IMR-90 (cell line): ENCODE results near the gene WDR43. TPM values are rescaled to one million over a fixed set of nuclear protein-coding genes. Genes with fewer than 3 reads are reported as not detected.

Source experiments
- ATAC-seq: fragments of 200-7000 bp; cut with Tn5 transposase; 2 replicates; pipeline ENCODE4 v1.9.1; 2020; ENCODE audit warnings: low read depth, mild to moderate bottlenecking, moderate library complexity
- BruUV-seq: library from RNA; stranded (reverse); fragments of 400-500 nt; replicated peaks from 2 replicates; lab custom pipeline; 2021; lab: Mats Ljungman, UMichigan
- CTCF ChIA-PET: fragments of 300-600 bp; formaldehyde crosslinking; extraction: SDS; loops from one replicate; lab custom pipeline; 2021; ENCODE audit warnings: antibody characterized with exemption; lab: Yijun Ruan, JAX
- POLR2A ChIA-PET: fragments of 300-600 bp; sonication (Branson Sonifier 250); formaldehyde crosslinking; loops from one replicate; lab custom pipeline; 2022; ENCODE audit warnings: antibody characterized with exemption; ENCODE audit not compliant: unreplicated experiment; lab: Charles Lee
- DNase-seq: peaks from one replicate; pipeline ENCODE4 v3.0.0; 2013
- H2AFZ ChIP-seq: replicated peaks from 2 replicates; pipeline ENCODE3; 2013; ENCODE audit warnings: low read length, mild to moderate bottlenecking; ENCODE audit not compliant: poor library complexity
- H2AK5ac ChIP-seq: 2 replicates; pipeline ENCODE4 v1.6.1; 2013; ENCODE audit warnings: low read depth, low read length, inconsistent platforms
- H2AK9ac ChIP-seq: replicated peaks from 2 replicates; pipeline ENCODE3; 2013; ENCODE audit warnings: mild to moderate bottlenecking, low read depth, low read length, moderate library complexity; ENCODE audit not compliant: poor library complexity
- H2BK120ac ChIP-seq: 2 replicates; pipeline ENCODE4 v1.6.1; 2013; ENCODE audit warnings: low read depth, low read length, inconsistent platforms
- H2BK15ac ChIP-seq: 3 replicates; pipeline ENCODE4 v1.6.1; 2013; ENCODE audit warnings: low read depth, low read length, inconsistent platforms
- H2BK20ac ChIP-seq: 2 replicates; pipeline ENCODE4 v1.6.1; 2013; ENCODE audit warnings: low read depth, mild to moderate bottlenecking, inconsistent platforms, low read length, moderate library complexity
- H2BK5ac ChIP-seq: 2 replicates; pipeline ENCODE4 v1.6.1; 2013; ENCODE audit warnings: mild to moderate bottlenecking, low read depth, low read length, inconsistent platforms; ENCODE audit not compliant: poor library complexity, severe bottlenecking
- H3K14ac ChIP-seq: replicated peaks from 2 replicates; pipeline ENCODE4 v1.6.1; 2013; ENCODE audit warnings: low read depth, low read length, inconsistent platforms
- H3K18ac ChIP-seq: 2 replicates; pipeline ENCODE4 v1.6.1; 2013; ENCODE audit warnings: low read depth, low read length, control low read depth
- H3K23ac ChIP-seq: 2 replicates; pipeline ENCODE4 v1.6.1; 2013; ENCODE audit warnings: low read depth, low read length, inconsistent platforms
- H3K27ac ChIP-seq: 2 replicates; pipeline ENCODE4 v1.5.1; 2013; ENCODE audit warnings: mild to moderate bottlenecking, control low read depth, low read length; ENCODE audit not compliant: insufficient read depth
- H3K27me3 ChIP-seq: 2 replicates; pipeline ENCODE4 v1.6.1; 2013; ENCODE audit warnings: low read length; ENCODE audit not compliant: control insufficient read depth, insufficient read depth
- H3K36me3 ChIP-seq: 2 replicates; pipeline ENCODE4 v1.6.1; 2013; ENCODE audit warnings: low read length, mixed read lengths; ENCODE audit not compliant: control insufficient read depth, insufficient read depth
- H3K4ac ChIP-seq: 2 replicates; pipeline ENCODE4 v1.6.1; 2013; ENCODE audit warnings: low read depth, low read length, inconsistent platforms
- H3K4me1 ChIP-seq: 2 replicates; pipeline ENCODE4 v1.6.1; 2013; ENCODE audit warnings: low read length, mixed read lengths; ENCODE audit not compliant: control insufficient read depth, insufficient read depth
- H3K4me2 ChIP-seq: 2 replicates; pipeline ENCODE4 v1.6.1; 2013; ENCODE audit warnings: low read depth, mild to moderate bottlenecking, control low read depth, low read length, moderate library complexity
- H3K4me3 ChIP-seq: 2 replicates; pipeline ENCODE4 v1.5.1; 2013; ENCODE audit warnings: low read depth, mild to moderate bottlenecking, control low read depth, low read length, moderate library complexity; ENCODE audit not compliant: insufficient read depth
- H3K56ac ChIP-seq: 2 replicates; pipeline ENCODE4 v1.6.1; 2013; ENCODE audit warnings: low read length, inconsistent platforms; ENCODE audit not compliant: insufficient read depth; ENCODE audit errors: extremely low read depth
- H3K79me1 ChIP-seq, 2 experiments: 2 replicates each; pipeline ENCODE4 v1.6.1; 2013; ENCODE audit warnings: low read length in 2 of 2, inconsistent platforms in 1 of 2, low read depth in 1 of 2
- H3K9ac ChIP-seq: 2 replicates; pipeline ENCODE4 v1.6.1; 2013; ENCODE audit warnings: low read depth, low read length, control low read depth
- H3K9me1 ChIP-seq: 2 replicates; pipeline ENCODE4 v1.6.1; 2013; ENCODE audit warnings: low read length, inconsistent platforms; ENCODE audit not compliant: insufficient read depth
- H3K9me3 ChIP-seq: 2 replicates; pipeline ENCODE4 v1.6.1; 2013; ENCODE audit warnings: low read length; ENCODE audit not compliant: control insufficient read depth, insufficient read depth
- H4K20me1 ChIP-seq: 2 replicates; pipeline ENCODE4 v1.6.1; 2013; ENCODE audit warnings: low read length, inconsistent platforms; ENCODE audit not compliant: insufficient read depth
- H4K5ac ChIP-seq: 2 replicates; pipeline ENCODE4 v1.6.1; 2013; ENCODE audit warnings: mild to moderate bottlenecking, low read depth, low read length, control low read depth
- H4K8ac ChIP-seq, 2 experiments: 2 replicates each; pipeline ENCODE4 v1.6.1; 2013; ENCODE audit warnings: low read depth in 2 of 2, low read length in 2 of 2, control low read depth in 1 of 2, inconsistent platforms in 1 of 2
- H4K91ac ChIP-seq: 2 replicates; pipeline ENCODE4 v1.6.1; 2013; ENCODE audit warnings: low read depth, low read length, inconsistent platforms; ENCODE audit not compliant: insufficient read depth
- BHLHE40 ChIP-seq: fragments of 150-350 bp; IDR thresholded peaks from 2 replicates; pipeline ENCODE4 v1.6.1; 2016; ENCODE audit warnings: mild to moderate bottlenecking, low read depth, low read length
- CEBPB ChIP-seq: IDR thresholded peaks from 2 replicates; pipeline ENCODE4 v1.6.1; 2012; ENCODE audit warnings: low read depth, low read length, improper control_type of control experiment
- CHD1 ChIP-seq: IDR thresholded peaks from 2 replicates; pipeline ENCODE4 v1.6.1; 2012; ENCODE audit warnings: low read depth, low read length, improper control_type of control experiment
- CTCF ChIP-seq: conservative IDR thresholded peaks from 2 replicates; pipeline ENCODE4 v1.5.1; 2012; ENCODE audit warnings: mild to moderate bottlenecking, low read depth, low read length, improper control_type of control experiment
- ELK1 ChIP-seq: fragments of 150-350 bp; IDR thresholded peaks from 2 replicates; pipeline ENCODE4 v1.6.1; 2016; ENCODE audit warnings: low read depth, mild to moderate bottlenecking, low read length, moderate library complexity, borderline replicate concordance
- FOS ChIP-seq: fragments of 150-350 bp; IDR thresholded peaks from 2 replicates; pipeline ENCODE4 v1.6.1; 2016; ENCODE audit warnings: low read depth, low read length
- MAFK ChIP-seq: IDR thresholded peaks from 2 replicates; pipeline ENCODE4 v1.6.1; 2012; ENCODE audit warnings: low read depth, low read length, improper control_type of control experiment
- MAZ ChIP-seq: IDR thresholded peaks from 2 replicates; pipeline ENCODE4 v1.6.1; 2012; ENCODE audit warnings: low read depth, mild to moderate bottlenecking, low read length, improper control_type of control experiment, moderate library complexity, borderline replicate concordance
- MXI1 ChIP-seq: IDR thresholded peaks from 2 replicates; pipeline ENCODE4 v1.6.1; 2012; ENCODE audit warnings: low read depth, mild to moderate bottlenecking, low read length, moderate library complexity, borderline replicate concordance
- NFE2L2 ChIP-seq: fragments of 150-350 bp; IDR thresholded peaks from 2 replicates; pipeline ENCODE4 v1.6.1; 2016; ENCODE audit warnings: low read depth, mild to moderate bottlenecking, low read length
- POLR2A ChIP-seq: IDR thresholded peaks from 2 replicates; pipeline ENCODE4 v1.6.1; 2012; ENCODE audit warnings: mild to moderate bottlenecking, low read depth, low read length
- RAD21 ChIP-seq: IDR thresholded peaks from 2 replicates; pipeline ENCODE4 v1.6.1; 2012; ENCODE audit warnings: low read length, improper control_type of control experiment
- RCOR1 ChIP-seq: IDR thresholded peaks from 2 replicates; pipeline ENCODE4 v1.6.1; 2012; ENCODE audit warnings: mild to moderate bottlenecking, low read length, improper control_type of control experiment; ENCODE audit not compliant: insufficient replicate concordance
- RFX5 ChIP-seq: IDR thresholded peaks from 2 replicates; pipeline ENCODE4 v1.8.0; 2012; ENCODE audit warnings: low read depth, mild to moderate bottlenecking, low read length, moderate library complexity
- SMC3 ChIP-seq: fragments of 150-350 bp; IDR thresholded peaks from 2 replicates; pipeline ENCODE4 v1.6.1; 2016; ENCODE audit warnings: low read depth, mild to moderate bottlenecking, antibody characterized with exemption, low read length, moderate library complexity
- WGBS, 2 experiments: methylation state at CpG; one replicate each; pipeline versions ENCODE4 v1.1.5 to v1.1.7; 2013; ENCODE audit warnings: missing lambda C conversion rate in 2 of 2; ENCODE audit not compliant: insufficient read length in 1 of 2; ENCODE audit errors: extremely low coverage in 2 of 2; 5-methylcytosine and 5-hydroxymethylcytosine counted together
- dilution Hi-C: fragments of 300-500 bp; cut with HindIII; formaldehyde crosslinking; loops from one replicate; pipeline ENCODE4 v1.14.3; 2018; ENCODE audit warnings: low sequenced_read_pairs; ENCODE audit not compliant: unreplicated experiment
- in situ Hi-C: fragments of 300-500 bp; cut with MboI; formaldehyde crosslinking; loops from 3 replicates; pipeline ENCODE4 v1.14.3; 2019; ENCODE audit warnings: low sequenced_read_pairs, inconsistent platforms, mixed read lengths
- intact Hi-C: fragments of 100-400 bp; cut with micrococcal nuclease; formaldehyde crosslinking; loops from 2 replicates; pipeline ENCODE4 v1.10.0; 2022
- polyA plus RNA-seq, 3 experiments: library from polyadenylated mRNA; depleted of rRNA; stranded (reverse); fragments of >200 nt; gene quantifications; 2 replicates each; pipeline ENCODE4 v1.2.3, GENCODE V29; 2012; ENCODE audit warnings: low replicate concordance in 1 of 3
- total RNA-seq: library from RNA; depleted of rRNA; stranded (reverse); fragments of >200 nt; gene quantifications from 2 replicates; pipeline ENCODE4 v1.2.3, GENCODE V29; 2012
- TF ChIP-seq, protein P1 (sequence below): fragments of 150-350 bp; IDR thresholded peaks from 2 replicates; pipeline ENCODE4 v1.6.1; 2017; ENCODE audit warnings: mild to moderate bottlenecking, antibody characterized with exemption, low read length, low read depth

WDR43 gene
- total and polyA plus RNA-seq, 2 of the 4 experiments (the other 2 are of a cell fraction) = 40.3 to 300 TPM

DNA sequence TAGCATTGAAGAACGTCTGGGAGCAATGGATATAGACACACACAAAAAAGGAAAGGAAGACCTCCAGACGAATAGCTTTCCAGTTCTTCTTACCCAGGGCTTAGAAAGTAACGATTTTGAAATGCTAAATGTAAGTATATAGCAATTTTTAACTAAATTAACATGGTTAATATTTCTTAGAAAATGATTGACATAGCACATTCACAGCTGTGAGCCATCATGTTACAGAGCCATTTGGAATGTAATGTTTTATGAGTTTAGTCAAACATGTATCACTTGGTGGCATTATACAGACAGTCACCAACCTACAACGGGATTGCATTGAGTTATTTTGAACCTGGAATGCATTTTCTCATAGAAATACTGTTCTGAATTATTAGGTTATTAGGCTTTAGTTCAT is 35.1 kb downstream of the WDR43 start:
- Histone ChIP-seq H2BK120ac (no peak overlapping the region), H3K36me3 (peaks cover 17% of the 10 kb centered on the region), H3K9me1 (no peaks in the 10 kb centered on the region; the same call in 1 of the 2 replicates), H3K18ac (no peak overlapping the region), H3K14ac (no peak overlapping the region), H3K4me1 (peaks cover 12% of the 10 kb centered on the region), H3K9me3 (no peaks in the 10 kb centered on the region), H3K27me3 (no peaks in the 10 kb centered on the region), H3K4ac (no peak overlapping the region), H4K20me1 (peaks cover 3% of the 10 kb centered on the region; the same call in 1 of the 2 replicates), H3K9ac (no peak overlapping the region), H2AFZ (no peak overlapping the region), H2BK20ac (no peak overlapping the region), H3K27ac (no peak overlapping the region), H3K79me1 (peaks cover 36 to 40% of the 10 kb centered on the region in 2 experiments), H2AK9ac (no peak overlapping the region), H3K23ac (no peak overlapping the region), H4K91ac (no peak overlapping the region), H2BK5ac (no peak overlapping the region), H3K4me2 (no peak overlapping the region), H3K4me3 (no peak overlapping the region), H2AK5ac (no peak overlapping the region), H4K8ac (no peak overlapping the region), H2BK15ac (no peak overlapping the region), H4K5ac (no peak overlapping the region), H3K56ac (no peak overlapping the region)
- dilution Hi-C loops (no loop called here), in situ Hi-C loops (no loop called here), intact Hi-C loops (loop anchor here (5.0 kb wide), 1 partner anchor 107 kb away; no protein-coding TSS in a partner anchor)
- CTCF ChIA-PET = interaction anchor here (0.7 kb wide), 1 partner anchor 33 kb away, joined by 3 read pairs; no protein-coding TSS in a partner anchor
- WGBS, 2 experiments = no CpG with 5 or more reads among the region's 4 CpGs
- no TSS peak for BruUV-seq
- no peak for ATAC-seq
- DNase-seq = no peak
- no peak for TF ChIP-seq BHLHE40
- TF ChIP-seq NFE2L2 = no peak
- no peak for TF ChIP-seq MXI1
- TF ChIP-seq FOS = no peak
- TF ChIP-seq POLR2A = no peak
- TF ChIP-seq CEBPB = no peak
- no peak for TF ChIP-seq SMC3
- TF ChIP-seq RAD21 = no peak
- TF ChIP-seq, protein P1, sequence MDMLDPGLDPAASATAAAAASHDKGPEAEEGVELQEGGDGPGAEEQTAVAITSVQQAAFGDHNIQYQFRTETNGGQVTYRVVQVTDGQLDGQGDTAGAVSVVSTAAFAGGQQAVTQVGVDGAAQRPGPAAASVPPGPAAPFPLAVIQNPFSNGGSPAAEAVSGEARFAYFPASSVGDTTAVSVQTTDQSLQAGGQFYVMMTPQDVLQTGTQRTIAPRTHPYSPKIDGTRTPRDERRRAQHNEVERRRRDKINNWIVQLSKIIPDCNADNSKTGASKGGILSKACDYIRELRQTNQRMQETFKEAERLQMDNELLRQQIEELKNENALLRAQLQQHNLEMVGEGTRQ = no peak
- TF ChIP-seq MAFK = no peak
- TF ChIP-seq ELK1 = no peak
- no peak for TF ChIP-seq CHD1
- TF ChIP-seq CTCF = no peak
- no peak for TF ChIP-seq MAZ
- TF ChIP-seq RFX5 = no peak
- TF ChIP-seq RCOR1 = no peak
- POLR2A ChIA-PET = no interaction called here
